SHP77 treated with DMSO at 0.1 percent for 48 hours (cell line): ENCODE results near the gene CLDN24.

Experiments
- DNase-seq: peaks from one replicate; lab custom pipeline; 2025; lab: John Stamatoyannopoulos, UW

The CLDN24 gene

DNA sequence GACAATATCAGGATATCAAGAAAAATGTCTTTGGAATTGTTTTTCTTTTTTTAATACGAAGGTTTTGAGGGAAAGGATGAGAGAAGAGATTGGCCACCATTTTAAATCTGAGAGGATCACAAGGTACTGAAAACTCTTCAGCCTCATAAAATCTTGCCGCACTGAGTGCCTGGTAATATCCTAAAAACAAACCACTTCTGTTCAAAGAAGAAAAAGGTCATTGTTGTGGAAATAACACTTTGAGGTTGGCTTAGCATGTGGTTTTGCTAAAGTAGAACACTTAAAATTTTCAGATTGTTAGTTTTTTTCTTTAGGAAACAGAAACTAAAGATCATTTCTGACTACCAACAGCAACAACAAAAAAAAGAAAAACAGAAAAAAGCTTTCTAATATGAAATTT lies 1.1 kb downstream of the CLDN24 start:
- DNase-seq = no peak

DNA sequence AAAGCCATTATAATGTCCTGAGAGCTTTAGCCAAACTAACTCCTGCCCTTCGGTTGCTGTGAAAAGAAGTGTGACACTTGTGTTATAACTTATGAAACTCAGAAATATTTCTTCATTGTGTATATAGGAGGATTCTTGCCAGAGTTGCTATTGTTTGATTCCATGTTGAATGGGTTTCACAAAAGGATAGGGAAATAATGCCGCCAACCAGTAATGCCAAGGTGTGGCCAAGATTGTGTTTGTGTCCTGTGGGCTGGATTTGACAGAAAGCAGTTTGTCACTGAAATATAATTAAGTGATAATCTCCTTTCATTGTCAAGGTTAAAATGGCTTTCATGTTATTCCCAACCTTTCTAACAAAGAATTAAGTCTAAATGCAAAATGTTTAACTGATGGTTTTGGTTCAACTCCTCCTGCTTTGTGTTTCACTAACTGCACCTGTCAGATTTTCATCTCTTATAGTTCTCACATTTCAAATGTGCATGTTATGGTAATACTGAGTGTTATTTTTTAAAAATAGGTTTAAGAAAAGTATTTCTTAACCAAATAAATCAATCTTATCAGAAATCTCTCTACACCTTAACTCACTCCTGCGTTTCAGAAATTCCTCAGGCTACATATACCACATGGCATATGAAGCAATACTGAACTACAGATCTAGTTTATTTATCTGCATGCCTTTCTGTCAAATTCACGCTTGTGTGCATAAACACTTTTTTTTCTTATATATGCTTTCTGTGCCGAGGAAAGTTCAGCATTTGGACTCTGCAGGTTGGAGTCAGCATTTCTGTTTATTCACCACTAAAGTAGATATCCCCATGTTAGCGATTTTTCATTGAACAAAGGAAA lies 1.8 kb downstream of the CLDN24 start, which contains the start of gene CLDN22:
Gene CLDN22, minus strand, starts transcription at position 66 of the 849 bp plus-strand sequence. Its CDS starts 58 bp downstream, at position 8.
- DNase-seq = no peak

DNA sequence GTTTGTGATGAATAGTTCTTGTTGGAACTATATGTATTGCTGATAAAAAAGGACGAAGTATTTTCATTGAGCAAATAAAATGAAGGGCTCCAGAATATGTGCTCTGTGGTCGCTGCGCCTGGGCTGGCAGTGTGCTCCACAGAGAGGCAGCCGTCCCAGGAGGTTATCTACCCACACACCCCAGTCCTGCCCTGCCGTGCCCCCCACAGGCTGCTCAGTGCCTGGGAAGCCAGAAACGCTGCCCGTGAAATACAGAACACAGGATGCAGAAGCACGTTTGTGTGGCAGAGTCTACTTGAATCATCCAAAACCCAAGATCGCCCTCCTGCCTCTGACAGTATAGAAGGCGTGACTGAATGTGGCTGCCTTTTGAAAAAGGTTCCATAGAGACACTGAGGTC lies 3.6 kb downstream of the CLDN24 start:
- DNase-seq = no peak

DNA sequence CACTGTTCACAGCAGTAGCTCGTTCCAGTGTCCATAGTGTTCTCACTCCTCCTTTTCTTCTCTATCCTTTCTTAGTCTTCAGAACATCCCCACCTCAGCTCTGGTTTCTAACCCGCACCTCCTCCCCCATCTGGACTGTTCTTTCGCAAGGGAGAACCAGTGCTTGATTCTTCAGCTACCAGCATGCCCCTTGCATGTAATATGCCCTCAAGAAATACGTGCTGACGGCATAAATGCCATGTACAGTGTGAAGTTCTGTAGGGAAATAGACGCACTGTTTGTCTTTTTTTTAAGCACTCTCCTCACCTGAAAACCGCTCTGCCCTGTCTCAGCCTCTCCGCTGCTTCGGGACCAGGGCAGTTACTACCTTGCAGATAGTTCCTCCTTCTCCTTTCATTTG lies 7.4 kb downstream of the CLDN24 start:
- DNase-seq = no peak

DNA sequence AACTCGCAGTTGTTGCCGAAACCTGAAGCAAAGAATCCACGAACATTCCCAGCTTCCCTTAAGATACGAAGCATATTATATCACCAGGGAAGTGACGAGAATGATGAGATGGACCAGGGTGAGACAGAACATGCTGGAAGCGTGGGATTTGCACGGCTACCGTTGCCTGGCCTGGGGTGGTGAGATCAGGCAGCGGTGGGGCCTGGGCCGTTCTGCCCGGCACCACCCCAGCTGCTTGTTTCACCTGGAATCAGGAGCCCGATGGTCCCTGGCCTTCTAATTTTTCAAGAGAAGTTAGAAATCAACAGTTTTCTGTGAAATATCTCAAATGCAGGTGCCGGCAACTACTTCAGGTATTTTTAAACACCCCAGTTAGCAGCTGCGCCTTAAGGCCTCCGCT lies 7.9 kb downstream of the CLDN24 start:
- DNase-seq = no peak

DNA sequence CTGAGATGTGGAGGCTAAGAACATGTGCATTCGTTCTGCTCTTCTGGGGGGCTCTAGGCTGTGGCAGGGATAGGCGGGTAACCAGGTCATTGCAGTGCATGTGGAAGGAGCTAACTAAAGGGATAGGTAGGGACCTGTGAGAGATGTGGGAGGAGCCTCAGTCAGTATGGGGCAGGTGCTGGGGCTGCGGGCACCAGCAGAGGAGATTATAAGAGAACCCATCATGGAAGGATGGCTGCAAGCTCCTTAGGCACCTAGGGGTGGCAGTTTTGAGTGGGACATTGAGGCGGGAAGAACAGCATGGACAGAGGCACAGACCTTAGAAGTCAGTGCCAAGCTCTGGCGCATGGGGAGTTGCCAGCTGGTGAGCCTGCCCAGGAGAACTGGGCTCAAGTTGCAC lies 9.4 kb downstream of the CLDN24 start:
- no peak for DNase-seq

DNA sequence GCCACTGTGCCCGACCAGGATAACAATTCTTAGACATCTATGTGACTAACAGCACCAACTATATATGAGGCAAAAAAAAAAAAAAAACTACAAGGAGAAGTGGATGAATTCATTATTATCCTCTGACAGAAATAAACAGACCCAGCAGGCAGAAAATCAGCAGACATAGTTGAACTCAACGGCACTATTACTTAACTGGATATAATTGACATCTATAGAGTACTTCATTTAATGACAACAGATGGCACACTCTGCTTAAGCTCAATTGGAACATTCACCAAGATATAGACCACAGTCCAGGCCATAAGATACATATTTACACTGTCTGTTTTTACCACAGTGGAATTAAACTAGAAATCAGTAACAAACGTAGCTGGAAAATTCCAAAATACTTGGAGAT lies 15.4 kb downstream of the CLDN24 start:
- DNase-seq = no peak

DNA sequence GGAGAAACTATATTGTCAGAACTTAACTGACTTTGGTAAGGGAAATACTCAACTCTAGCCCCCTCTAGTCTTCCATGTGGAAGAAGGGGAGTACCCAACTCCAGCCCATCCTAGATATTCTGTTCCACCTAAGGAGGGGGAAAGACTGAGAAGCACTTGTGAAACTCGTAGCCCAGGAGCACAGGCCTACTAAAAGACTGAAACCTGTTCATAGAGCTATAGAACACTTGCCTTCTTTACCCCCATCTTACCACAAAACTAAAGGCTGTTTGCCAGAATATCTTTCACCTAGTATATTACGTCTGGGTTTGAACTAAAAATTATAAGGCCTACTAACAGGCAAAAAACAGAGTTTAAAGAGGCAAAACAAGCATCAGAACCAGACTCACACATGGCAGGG lies 17.7 kb downstream of the CLDN24 start:
- DNase-seq = no peak

DNA sequence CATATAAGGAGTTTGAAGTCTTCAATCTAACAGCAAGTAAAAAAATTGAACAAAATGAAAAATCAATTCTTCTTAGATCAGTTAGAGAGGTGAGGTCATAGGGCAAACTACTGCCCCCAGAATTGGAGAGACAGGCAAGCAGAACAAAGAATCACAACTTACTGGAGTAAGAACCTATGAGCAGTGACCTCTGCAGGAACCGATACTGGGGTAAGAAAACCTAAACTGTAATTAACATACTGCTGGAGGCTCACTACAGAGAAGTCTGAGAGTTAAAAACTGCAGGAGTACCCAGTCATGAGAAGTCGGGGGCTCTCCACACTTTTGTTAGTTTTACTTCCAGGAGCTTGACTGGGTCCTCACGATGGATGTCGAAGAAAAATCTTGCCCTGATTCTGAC lies 18.2 kb downstream of the CLDN24 start:
- DNase-seq = no peak

DNA sequence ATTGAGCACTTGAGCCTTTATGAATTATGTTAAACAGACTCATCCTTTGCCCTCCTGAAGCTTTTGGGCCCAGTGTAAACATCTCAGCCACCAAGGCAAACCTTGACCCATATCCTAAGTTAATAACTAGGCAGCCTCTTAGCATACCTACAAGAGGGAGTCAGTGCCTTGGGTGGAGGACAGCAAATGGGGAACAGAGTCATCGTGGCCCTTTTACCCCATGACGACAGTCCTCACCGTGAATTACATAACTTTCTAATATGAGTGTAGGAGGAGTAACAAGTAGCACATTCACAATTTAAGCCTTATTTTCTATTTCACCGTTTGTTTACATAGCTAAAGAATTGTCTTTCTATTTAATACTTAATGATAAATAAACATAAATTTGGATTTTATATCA lies 18.9 kb downstream of the CLDN24 start:
- DNase-seq = no peak

DNA sequence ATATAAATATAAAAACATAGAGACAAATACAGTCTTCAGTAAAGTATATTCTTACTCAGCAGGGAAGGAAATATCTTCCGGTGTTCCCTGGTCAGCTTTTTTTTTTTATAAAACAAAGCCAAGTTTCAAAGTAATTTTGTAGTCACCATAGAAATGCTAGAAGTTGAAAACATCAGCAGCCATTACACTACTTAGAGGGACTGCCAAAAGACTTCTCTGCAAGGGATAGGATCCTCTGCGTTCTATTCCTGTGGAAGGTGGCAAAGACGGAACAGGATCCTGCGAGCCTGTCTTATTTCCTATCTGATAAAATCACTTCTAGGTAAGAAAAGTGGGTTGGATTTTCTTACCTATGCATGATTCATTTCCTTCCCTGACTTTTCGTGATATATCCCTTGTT lies 21.6 kb downstream of the CLDN24 start:
- DNase-seq = no peak

DNA sequence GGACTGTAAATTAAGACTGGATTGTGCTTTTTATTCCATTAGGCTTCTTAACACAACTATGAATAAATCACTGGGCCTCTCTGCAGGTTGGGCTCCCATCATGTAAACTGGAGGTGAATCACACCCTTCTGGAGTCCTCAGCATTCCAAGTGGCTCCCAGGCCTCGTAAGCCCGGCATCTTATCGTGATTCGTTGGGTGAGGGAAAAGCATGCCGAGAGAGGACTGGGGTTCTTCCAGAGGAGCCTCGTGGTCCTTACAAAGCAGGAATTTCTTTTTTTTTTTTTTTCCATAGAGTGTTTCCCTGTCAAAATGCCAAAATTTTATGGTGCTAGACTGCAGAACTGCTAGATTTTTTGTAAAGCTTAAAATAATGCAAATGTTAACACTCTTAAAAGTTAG lies 22.2 kb downstream of the CLDN24 start:
- no peak for DNase-seq

DNA sequence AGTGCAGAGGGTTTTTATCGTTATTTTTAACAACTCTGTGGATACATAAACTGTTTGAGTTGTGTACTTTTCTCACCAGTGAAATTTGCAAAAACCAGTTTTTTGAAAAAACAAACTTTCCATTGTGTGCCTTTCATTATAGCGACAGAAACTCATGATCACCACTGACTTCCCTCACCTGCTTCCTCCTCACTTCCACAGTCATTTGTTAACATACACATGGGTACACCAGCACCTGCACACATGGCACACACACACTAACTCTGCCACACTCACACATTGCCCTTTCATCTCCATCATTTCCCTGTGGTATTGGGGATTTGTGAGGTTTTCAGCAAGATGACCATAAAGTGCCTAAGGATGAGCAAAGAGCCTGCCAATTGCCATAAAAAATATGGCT lies 22.8 kb downstream of the CLDN24 start:
- DNase-seq = no peak

DNA sequence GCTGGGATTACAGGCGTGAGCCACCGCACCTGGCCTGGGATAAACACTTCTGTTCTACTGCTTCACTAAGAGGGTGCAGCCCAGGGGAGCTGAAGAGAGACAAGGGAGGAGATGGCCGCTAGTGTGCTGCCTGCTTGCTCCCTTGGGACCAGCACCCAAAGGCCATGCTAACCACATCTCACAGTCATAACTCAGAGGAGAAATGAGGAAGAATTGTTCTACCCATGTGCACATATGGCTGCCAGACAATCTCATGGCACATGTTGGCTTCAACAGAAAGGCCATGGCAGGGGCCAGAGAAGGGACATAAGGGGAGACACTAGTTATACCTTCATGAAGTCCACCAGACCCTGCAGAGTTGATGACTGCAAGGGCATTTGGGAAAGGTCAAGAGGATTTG lies 24.6 kb downstream of the CLDN24 start:
- no peak for DNase-seq

DNA sequence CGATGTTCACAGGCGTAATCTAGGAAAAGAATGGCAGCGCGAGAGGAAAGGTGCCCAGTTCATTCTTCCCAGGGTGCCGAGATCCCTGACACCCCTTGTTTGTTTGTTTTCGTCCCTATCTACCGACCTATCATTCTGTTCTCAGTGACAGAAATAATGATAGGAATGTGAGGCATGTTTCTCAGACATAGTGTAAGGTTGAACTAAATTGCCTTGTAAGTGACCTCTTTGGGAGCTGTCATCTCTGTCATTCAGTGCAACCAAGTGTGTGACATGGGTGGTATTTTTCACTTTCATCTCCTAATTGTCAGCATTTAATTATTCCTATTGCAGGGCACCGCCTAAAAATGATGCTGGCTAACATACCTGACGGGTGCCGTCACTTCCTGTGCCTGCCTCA lies 26.5 kb downstream of the CLDN24 start:
- no peak for DNase-seq

DNA sequence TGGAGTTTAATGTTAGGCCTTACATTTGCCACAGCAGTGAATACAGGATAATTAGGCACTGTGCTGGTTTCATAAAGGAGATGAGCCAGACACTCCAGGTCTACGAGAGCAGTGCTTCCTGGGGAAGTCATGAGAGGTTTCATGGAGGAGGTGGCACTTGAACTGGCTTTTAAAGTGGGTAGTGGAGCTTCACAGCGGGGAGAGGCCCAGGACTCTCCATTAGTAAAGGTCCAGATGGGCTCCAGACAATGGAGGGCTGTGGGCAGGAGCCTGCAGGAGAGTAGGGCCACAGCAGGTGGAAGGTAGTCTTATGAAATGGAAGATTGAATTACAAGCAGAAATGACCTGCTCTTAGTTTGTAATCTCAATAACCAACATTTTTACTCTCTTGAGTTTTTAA lies 31.2 kb downstream of the CLDN24 start:
- DNase-seq = no peak

DNA sequence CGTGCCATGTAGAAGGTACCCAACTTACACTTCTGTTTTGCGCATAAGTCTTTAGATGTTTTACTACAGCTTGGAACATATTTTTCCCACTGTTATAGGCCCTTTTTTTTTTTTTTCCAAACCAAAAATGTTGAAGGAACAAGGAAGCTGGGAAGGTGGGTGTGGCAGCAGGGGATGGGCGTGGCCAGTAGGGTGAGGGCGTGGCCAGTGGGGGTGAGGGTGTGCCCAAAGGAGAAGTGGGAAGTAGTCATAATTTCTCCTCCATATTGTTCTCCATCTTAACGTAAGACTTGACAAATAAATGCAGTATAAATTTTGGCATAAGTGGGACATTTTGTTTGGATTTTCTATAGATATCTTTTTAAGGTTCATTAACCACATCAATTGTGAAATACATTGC lies 32.5 kb downstream of the CLDN24 start:
- no peak for DNase-seq

DNA sequence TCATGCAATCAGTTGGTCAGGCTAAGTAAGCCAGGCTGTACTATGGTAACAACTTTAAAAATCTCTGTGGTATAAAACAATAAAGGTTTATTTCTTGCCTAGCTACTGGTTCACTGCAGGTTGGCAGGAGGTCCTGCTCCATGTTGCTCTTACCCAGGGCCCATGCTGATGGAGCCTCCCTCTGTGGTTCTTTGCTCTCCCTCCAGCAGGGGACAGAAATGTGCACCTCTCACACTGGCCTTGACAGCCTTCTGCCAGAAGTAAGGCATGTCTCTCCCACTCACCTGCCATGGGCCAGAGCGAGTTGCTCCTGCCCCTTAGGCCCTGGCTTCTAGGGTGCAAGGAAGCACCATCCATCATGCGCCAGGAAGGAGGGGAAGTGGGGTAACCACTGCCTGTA lies 33.3 kb downstream of the CLDN24 start:
- no peak for DNase-seq

DNA sequence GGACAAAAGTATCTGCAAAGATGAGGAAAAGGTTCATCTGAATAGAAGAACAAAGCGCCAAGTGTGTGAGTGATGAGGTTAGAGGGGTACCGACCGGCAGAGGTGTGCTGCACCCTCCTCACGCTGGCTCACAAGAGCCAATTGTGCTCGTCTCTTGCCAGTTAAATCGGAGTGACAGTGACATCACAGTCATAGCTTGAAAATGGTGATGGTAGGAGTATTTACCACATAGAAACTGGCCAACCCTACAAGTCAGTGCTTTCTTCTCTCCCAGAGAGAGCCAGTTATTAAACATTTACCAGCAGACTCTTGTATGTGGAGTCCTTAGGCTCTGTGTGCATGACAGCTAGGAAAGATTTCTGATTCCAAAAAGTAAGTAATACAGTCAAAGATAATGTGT lies 34.5 kb downstream of the CLDN24 start:
- no peak for DNase-seq

DNA sequence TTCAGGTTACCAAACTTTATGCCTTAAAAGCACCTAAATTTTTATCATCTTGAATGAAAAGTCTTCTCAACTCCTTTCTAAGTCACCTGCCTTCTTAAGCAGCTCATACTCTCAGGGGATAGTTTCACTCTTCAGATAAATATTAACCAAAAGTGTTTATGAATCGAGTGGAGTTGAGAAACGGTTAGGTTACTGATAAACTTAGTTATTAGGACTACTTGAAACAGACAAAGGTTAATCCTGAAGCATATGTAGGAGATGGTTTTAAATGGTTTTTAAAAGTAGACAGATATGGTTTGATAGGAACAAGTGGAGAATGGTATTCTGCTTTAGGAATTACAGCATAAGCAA lies 34.9 kb downstream of the CLDN24 start:
- DNase-seq = no peak

DNA sequence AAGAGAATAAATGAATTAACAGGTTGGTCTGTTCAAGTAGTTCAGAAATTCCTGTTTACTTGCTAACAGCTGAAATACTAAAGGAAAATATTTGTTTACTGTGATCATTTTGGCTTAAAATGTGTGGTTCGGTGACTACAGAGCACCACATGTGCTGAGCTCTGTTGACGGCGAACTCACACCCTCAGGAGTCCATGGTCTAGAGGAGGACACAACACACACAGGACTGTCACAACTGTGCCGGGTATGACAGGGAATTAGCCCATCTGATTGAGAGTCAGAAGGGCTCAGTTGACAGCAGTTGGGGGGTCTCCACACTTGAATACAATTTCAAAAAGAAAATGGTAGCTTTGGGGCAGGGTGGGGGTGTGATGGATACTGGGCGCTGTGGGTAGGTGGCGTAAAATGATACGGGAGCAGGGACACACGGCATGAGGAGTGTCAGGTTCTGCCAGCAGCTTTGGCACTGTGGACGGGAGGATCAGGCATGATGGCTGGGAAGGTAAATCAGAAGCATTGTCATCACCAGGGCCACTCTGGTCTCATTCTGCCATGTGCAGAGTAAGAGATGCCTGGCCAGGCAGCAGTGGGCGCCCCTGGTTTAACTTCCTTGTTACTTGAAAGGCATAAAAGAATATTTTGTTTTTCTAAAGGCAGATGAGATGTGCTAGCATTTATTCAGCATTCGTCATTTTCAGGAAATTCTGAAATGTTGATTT lies 35.5 kb downstream of the CLDN24 start:
- DNase-seq = no peak

DNA sequence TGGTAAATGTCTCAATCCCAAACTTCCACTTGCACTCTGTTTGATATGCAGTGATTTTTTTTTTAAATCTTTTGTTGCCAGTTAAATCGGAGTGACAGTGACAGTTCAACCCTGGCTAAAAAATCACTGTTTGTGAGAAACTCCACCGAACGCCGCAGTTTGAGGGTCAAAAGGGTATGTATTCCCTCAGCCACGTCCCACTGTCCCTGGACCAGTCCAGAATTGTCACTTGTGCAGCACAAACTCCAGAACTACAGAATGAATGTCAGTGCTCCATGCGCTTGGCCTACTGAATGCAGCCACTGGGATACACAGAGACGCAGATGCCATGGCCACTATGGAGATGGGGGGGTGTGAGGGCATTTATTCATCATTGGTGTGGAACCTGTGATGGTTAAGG lies 36.3 kb downstream of the CLDN24 start:
- DNase-seq = no peak

DNA sequence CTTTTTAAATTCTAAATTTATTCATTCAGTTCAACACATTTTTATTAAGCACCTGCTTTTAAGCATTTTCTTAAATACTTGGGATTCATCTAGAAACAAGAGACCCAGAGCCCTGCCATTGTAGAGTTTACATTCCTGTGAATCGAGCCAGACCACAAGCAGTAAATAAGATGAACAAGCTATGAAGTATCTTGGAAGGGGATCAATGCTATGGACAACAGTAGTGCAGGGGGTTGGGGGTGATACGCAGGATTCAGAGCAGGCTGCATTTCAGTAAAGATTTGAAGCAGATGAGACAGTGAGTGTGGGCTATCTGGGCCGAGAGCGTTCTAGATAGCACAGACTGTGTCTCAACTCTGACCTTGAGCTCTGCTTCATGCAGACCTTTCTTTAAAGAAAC lies 37.3 kb downstream of the CLDN24 start:
- DNase-seq = no peak
